H9 (cell line): ENCODE results near the gene GORASP1. TPM values are rescaled to one million over a fixed set of nuclear protein-coding genes. Genes with fewer than 3 reads are reported as not detected.

Experiments used
- DNase-seq: peaks from one replicate; pipeline ENCODE4 v3.0.0-alpha.2; 2017
- H2AFZ ChIP-seq: one replicate; pipeline ENCODE4 v1.6.1; 2013; ENCODE audit warnings: mild to moderate bottlenecking, low read length, control low read depth, moderate library complexity
- H2AK5ac ChIP-seq: 2 replicates; pipeline ENCODE4 v1.6.1; 2013; ENCODE audit warnings: low read length, control low read depth, mixed read lengths; ENCODE audit not compliant: insufficient read length
- H2BK120ac ChIP-seq: one replicate; pipeline ENCODE4 v1.6.1; 2013; ENCODE audit warnings: low read depth, mild to moderate bottlenecking, low read length, control low read depth, inconsistent platforms; ENCODE audit not compliant: poor library complexity, severe bottlenecking
- H2BK12ac ChIP-seq: 2 replicates; pipeline ENCODE4 v1.6.1; 2013; ENCODE audit warnings: low read length, control low read depth, mixed read lengths, low read depth; ENCODE audit not compliant: insufficient read length
- H2BK15ac ChIP-seq: 2 replicates; pipeline ENCODE4 v1.6.1; 2013; ENCODE audit warnings: low read depth, low read length, control low read depth
- H2BK20ac ChIP-seq: one replicate; pipeline ENCODE4 v1.6.1; 2013; ENCODE audit warnings: low read depth, mild to moderate bottlenecking, low read length, control low read depth, inconsistent platforms; ENCODE audit not compliant: poor library complexity, severe bottlenecking
- H2BK5ac ChIP-seq: 2 replicates; pipeline ENCODE4 v1.6.1; 2013; ENCODE audit warnings: low read length, control low read depth, mixed read lengths; ENCODE audit not compliant: insufficient read length
- H3K14ac ChIP-seq: 2 replicates; pipeline ENCODE4 v1.6.1; 2013; ENCODE audit warnings: low read length, control low read depth; ENCODE audit not compliant: insufficient read depth
- H3K18ac ChIP-seq: 2 replicates; pipeline ENCODE4 v1.6.1; 2013; ENCODE audit warnings: low read depth, mild to moderate bottlenecking, mixed read lengths, low read length, control low read depth; ENCODE audit not compliant: insufficient read length
- H3K23ac ChIP-seq: 2 replicates; pipeline ENCODE4 v1.6.1; 2013; ENCODE audit warnings: low read length, control low read depth, mixed read lengths, low read depth; ENCODE audit not compliant: insufficient read length
- H3K23me2 ChIP-seq: 2 replicates; pipeline ENCODE4 v1.6.1; 2013; ENCODE audit warnings: low read depth, mild to moderate bottlenecking, mixed read lengths, low read length, control low read depth; ENCODE audit not compliant: insufficient read length, poor library complexity, severe bottlenecking
- H3K27ac ChIP-seq: 2 replicates; pipeline ENCODE4 v1.5.1; 2013; ENCODE audit warnings: low read length, control low read depth, mixed read lengths, low read depth; ENCODE audit not compliant: insufficient read length
- H3K27me3 ChIP-seq: 2 replicates; pipeline ENCODE4 v1.6.1; 2013; ENCODE audit warnings: low read length, control low read depth, inconsistent platforms; ENCODE audit not compliant: insufficient read depth
- H3K4ac ChIP-seq: 2 replicates; pipeline ENCODE4 v1.6.1; 2013; ENCODE audit warnings: low read depth, mild to moderate bottlenecking, control low read depth, inconsistent platforms, low read length, moderate library complexity
- H3K4me1 ChIP-seq: 2 replicates; pipeline ENCODE4 v1.6.1; 2013; ENCODE audit warnings: low read length, control low read depth, inconsistent platforms; ENCODE audit not compliant: insufficient read depth
- H3K4me2 ChIP-seq: 2 replicates; pipeline ENCODE4 v1.6.1; 2013; ENCODE audit warnings: low read length, control low read depth, mixed read lengths; ENCODE audit not compliant: insufficient read length, insufficient read depth
- H3K56ac ChIP-seq: 2 replicates; pipeline ENCODE4 v1.6.1; 2013; ENCODE audit warnings: low read depth, mild to moderate bottlenecking, mixed read lengths, low read length, control low read depth; ENCODE audit not compliant: insufficient read length
- H3K79me1 ChIP-seq: 2 replicates; pipeline ENCODE4 v1.6.1; 2013; ENCODE audit warnings: low read depth, mild to moderate bottlenecking, moderate library complexity, low read length, control low read depth, inconsistent platforms; ENCODE audit not compliant: insufficient read depth, poor library complexity, severe bottlenecking
- H3K79me2 ChIP-seq: 2 replicates; pipeline ENCODE4 v1.6.1; 2013; ENCODE audit warnings: low read length, control low read depth, inconsistent platforms; ENCODE audit not compliant: insufficient read depth
- H3K9ac ChIP-seq: 2 replicates; pipeline ENCODE4 v1.6.1; 2013; ENCODE audit warnings: low read length, control low read depth, mixed read lengths; ENCODE audit not compliant: insufficient read length; ENCODE audit errors: extremely low read depth
- H3K9me3 ChIP-seq: one replicate; pipeline ENCODE4 v1.6.1; 2013; ENCODE audit warnings: low read depth, low read length, inconsistent platforms; ENCODE audit not compliant: control insufficient read depth
- H3T11ph ChIP-seq: one replicate; pipeline ENCODE4 v1.6.1; 2013; ENCODE audit warnings: mild to moderate bottlenecking, low read length, control low read depth, inconsistent platforms
- H4K20me1 ChIP-seq: one replicate; pipeline ENCODE4 v1.6.1; 2013; ENCODE audit not compliant: control insufficient read depth, insufficient read length, insufficient read depth
- H4K5ac ChIP-seq: 2 replicates; pipeline ENCODE4 v1.6.1; 2013; ENCODE audit warnings: low read depth, mild to moderate bottlenecking, mixed read lengths, low read length, control low read depth; ENCODE audit not compliant: insufficient read length
- H4K8ac ChIP-seq: replicated peaks from 2 replicates; pipeline ENCODE4 v1.6.1; 2013; ENCODE audit warnings: low read length, control low read depth, mixed read lengths, low read depth; ENCODE audit not compliant: insufficient read length
- H4K91ac ChIP-seq: 2 replicates; pipeline ENCODE4 v1.6.1; 2013; ENCODE audit warnings: low read depth, mild to moderate bottlenecking, moderate library complexity, mixed read lengths, low read length, control low read depth; ENCODE audit not compliant: insufficient read length
- H3K27ac Mint-ChIP-seq, 3 experiments: 2 replicates in 2 of 3; 3 replicates in 1 of 3; pipeline ENCODE4 v1.8.0; 2020 to 2021; ENCODE audit warnings: mixed read lengths in 3 of 3, mild to moderate bottlenecking in 1 of 3, moderate library complexity in 1 of 3
- H3K27me3 Mint-ChIP-seq: 2 replicates; pipeline ENCODE4 v1.8.0; 2021; ENCODE audit warnings: low read depth, mild to moderate bottlenecking, moderate library complexity, mixed read lengths
- H3K36me3 Mint-ChIP-seq, 3 experiments: 2 replicates in 2 of 3; 3 replicates in 1 of 3; pipeline ENCODE4 v1.8.0; 2020 to 2021; ENCODE audit warnings: low read depth in 3 of 3, mixed read lengths in 3 of 3; ENCODE audit not compliant: insufficient read depth in 1 of 3
- H3K4me1 Mint-ChIP-seq, 2 experiments: 2 replicates each; pipeline ENCODE4 v1.8.0; 2020; ENCODE audit warnings: mixed read lengths in 2 of 2
- H3K4me3 Mint-ChIP-seq, 2 experiments: 2 replicates in 1 of 2; 3 replicates in 1 of 2; pipeline ENCODE4 v1.8.0; 2020 to 2021; ENCODE audit warnings: mild to moderate bottlenecking in 2 of 2, mixed read lengths in 2 of 2, moderate library complexity in 1 of 2
- H3K9me3 Mint-ChIP-seq, 2 experiments: 2 replicates in 1 of 2; 3 replicates in 1 of 2; pipeline ENCODE4 v1.8.0; 2020; ENCODE audit warnings: mild to moderate bottlenecking in 2 of 2, mixed read lengths in 2 of 2, moderate library complexity in 1 of 2
- CTCF ChIP-seq: fragments of 200-600 bp; sonication (generic); conservative IDR thresholded peaks from 3 replicates; pipeline ENCODE4 v1.8.0; 2021; ENCODE audit warnings: antibody characterized with exemption, mild to moderate bottlenecking
- microRNA-seq: library from miRNA; unstranded; fragments of <30 nt; microRNA quantifications from one replicate; pipeline ENCODE4, GENCODE V29; 2020; ENCODE audit warnings: borderline microRNAs expressed
- total RNA-seq: library from RNA; stranded (reverse); gene quantifications from 2 replicates; pipeline ENCODE4 v1.2.1, GENCODE V29; 2021

The GORASP1 gene
- total RNA-seq, 1 experiment from 2014 or later: 37.4 TPM

- no peak for DNase-seq
- Histone ChIP-seq H3K9me3 (no peaks in the 10 kb centered on the region), H2AFZ (no peak overlapping the region), H3T11ph (no peak overlapping the region), H2BK5ac (no peak overlapping the region), H2AK5ac (no peak overlapping the region), H2BK15ac (no peak overlapping the region), H3K56ac (no peak overlapping the region), H3K4ac (no peak overlapping the region), H3K23ac (no peak overlapping the region), H3K4me2 (no peak overlapping the region), H4K8ac (no peak overlapping the region), H3K4me1 (no peaks in the 10 kb centered on the region), H3K18ac (no peak overlapping the region), H3K79me1 (no peaks in the 10 kb centered on the region), H2BK12ac (no peak overlapping the region), H3K23me2 (no peaks in the 10 kb centered on the region), H3K79me2 (peaks cover 8% of the 10 kb centered on the region; the same call in 1 of the 2 replicates), H4K5ac (no peak overlapping the region), H4K20me1 (no peaks in the 10 kb centered on the region), H3K27me3 (no peaks in the 10 kb centered on the region), H3K27ac (no peak overlapping the region), H3K14ac (no peak overlapping the region), H2BK120ac (no peak overlapping the region), H3K9ac (no peak overlapping the region), H2BK20ac (no peak overlapping the region), H4K91ac (no peak overlapping the region)
- H3K9me3 Mint-ChIP-seq: no peaks in the 10 kb centered on the region
- H3K27me3 Mint-ChIP-seq: peaks cover 7% of the 10 kb centered on the region
- no peak overlapping the region for H3K27ac Mint-ChIP-seq
- H3K4me1 Mint-ChIP-seq: peaks cover 13 to 14% of the 10 kb centered on the region in 2 experiments
- no peaks in the 10 kb centered on the region for H3K36me3 Mint-ChIP-seq
- no peak for TF ChIP-seq CTCF
- H3K4me3 Mint-ChIP-seq: no peak overlapping the region
These were observed 57.4 kb downstream of the GORASP1 start for GRCh38 chr3:39050029-39050428.

Small RNA genes within 50 kb of the gene (microRNA-seq; reads per million reads assigned to microRNA genes)
- not detected for gene MIR6822

Other genes starting within 250 kb of the GORASP1 start
- 0.17 and 0.20 TPM in 2 replicates for gene SCN11A, start 55.7 kb downstream of the GORASP1 start, total RNA-seq
- 49.3 and 52.7 TPM in 2 replicates for gene WDR48, start 55.6 kb downstream of the GORASP1 start, total RNA-seq
- gene TTC21A, start 53 bp upstream of the GORASP1 start, total RNA-seq: 1.7 and 2.3 TPM in 2 replicates
- gene CSRNP1, start 46.0 kb upstream of the GORASP1 start, total RNA-seq: 8.2 and 8.5 TPM in 2 replicates
- not detected in 2 replicates for gene XIRP1, start 85.0 kb upstream of the GORASP1 start, total RNA-seq
- 0.09 TPM in 1 of 2 replicates, not detected in the other for gene CX3CR1, start 172.4 kb upstream of the GORASP1 start, total RNA-seq
- gene CCR8, start 222.1 kb upstream of the GORASP1 start, total RNA-seq: 0.31 and 0.64 TPM in 2 replicates